ENCODE results near the gene PIPOX. TPM values are rescaled to one million over a fixed set of nuclear protein-coding genes. Genes with fewer than 3 reads are reported as not detected.

PIPOX gene
- polyA plus RNA-seq, 3 donors, result 0.30 to 0.56 TPM; not detected in 1

DNA sequence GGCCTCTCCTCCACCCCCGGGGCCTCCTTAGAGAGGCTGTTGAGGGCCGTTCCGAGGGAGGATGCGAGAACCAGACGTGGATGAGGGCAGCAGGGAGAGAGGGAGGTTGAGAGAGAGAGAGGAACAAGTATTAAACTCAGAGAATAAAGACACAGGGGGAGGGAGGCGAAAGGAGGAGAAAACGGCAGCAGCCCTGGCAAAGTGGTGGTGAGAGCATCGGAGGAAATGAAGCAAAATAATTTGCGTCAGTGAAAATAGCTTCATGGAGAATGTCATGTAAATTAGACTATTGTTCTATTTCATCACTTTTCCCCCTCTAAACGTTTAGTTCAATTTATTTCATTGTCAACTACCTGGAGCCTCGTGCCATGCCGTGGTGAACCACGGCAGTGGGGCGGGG is 38.0 kb downstream of the PIPOX start:
- Histone ChIP-seq H3K79me2 (ENCODE audit: insufficient read depth, low read length) (no peaks in the 10 kb centered on the region), H3K4me2 (replicated peaks; ENCODE audit: extremely low read depth, low read length, poor library complexity, severe bottlenecking) (no peak overlapping the region), H3K9ac (ENCODE audit: insufficient read depth, low read length, poor library complexity, severe bottlenecking) (no peak overlapping the region), H3K27me3 (ENCODE audit: control insufficient read depth in 2 of 2, insufficient read depth in 2 of 2, low read length in 2 of 2) (no peaks in the 10 kb centered on the region), H3K4me3 (replicated peaks in 1 of 3; ENCODE audit: low read depth in 2 of 3, low read length in 3 of 3) (no peak overlapping the region), H2AFZ (ENCODE audit: insufficient read depth, low read depth, low read length, poor library complexity, severe bottlenecking) (no peak overlapping the region), H3K4me1 (ENCODE audit: control insufficient read depth in 1 of 2, insufficient read depth in 2 of 2, low read length in 2 of 2) (no peaks in the 10 kb centered on the region), H3K9me3 (replicated peaks in 1 of 2; ENCODE audit: control insufficient read depth in 1 of 2, insufficient read depth in 1 of 2, low read length in 2 of 2) (no peaks in the 10 kb centered on the region), H3K36me3 (replicated peaks in 1 of 2; ENCODE audit: control insufficient read depth in 1 of 2, insufficient read depth in 2 of 2, low read length in 2 of 2) (peaks cover 86 to 98% of the 10 kb centered on the region in 2 donors), H3K27ac (ENCODE audit: low read depth in 1 of 2, low read length in 2 of 2) (no peak overlapping the region), H4K20me1 (ENCODE audit: insufficient read depth, low read length) (peaks cover 5% of the 10 kb centered on the region)
- intact Hi-C loops (cut with micrococcal nuclease), result no loop called here
- 80% methylated on average over 2 of the region's 14 CpGs for WGBS (ENCODE audit: insufficient coverage)
- Mint-ChIP-seq H3K9me3 (no peaks in the 10 kb centered on the region), H3K36me3 (peaks cover 68 to 89% of the 10 kb centered on the region in 2 donors), H3K4me1 (peaks cover 3% of the 10 kb centered on the region), H3K27ac (peak overlapping the region in 4 of 7 donors; percentile 26 to 79 (median 60)), H3K4me3 (no peak overlapping the region), H3K27me3 (ENCODE audit: low read depth in 3 of 3) (no peaks in the 10 kb centered on the region)
- TF ChIP-seq, protein P1, sequence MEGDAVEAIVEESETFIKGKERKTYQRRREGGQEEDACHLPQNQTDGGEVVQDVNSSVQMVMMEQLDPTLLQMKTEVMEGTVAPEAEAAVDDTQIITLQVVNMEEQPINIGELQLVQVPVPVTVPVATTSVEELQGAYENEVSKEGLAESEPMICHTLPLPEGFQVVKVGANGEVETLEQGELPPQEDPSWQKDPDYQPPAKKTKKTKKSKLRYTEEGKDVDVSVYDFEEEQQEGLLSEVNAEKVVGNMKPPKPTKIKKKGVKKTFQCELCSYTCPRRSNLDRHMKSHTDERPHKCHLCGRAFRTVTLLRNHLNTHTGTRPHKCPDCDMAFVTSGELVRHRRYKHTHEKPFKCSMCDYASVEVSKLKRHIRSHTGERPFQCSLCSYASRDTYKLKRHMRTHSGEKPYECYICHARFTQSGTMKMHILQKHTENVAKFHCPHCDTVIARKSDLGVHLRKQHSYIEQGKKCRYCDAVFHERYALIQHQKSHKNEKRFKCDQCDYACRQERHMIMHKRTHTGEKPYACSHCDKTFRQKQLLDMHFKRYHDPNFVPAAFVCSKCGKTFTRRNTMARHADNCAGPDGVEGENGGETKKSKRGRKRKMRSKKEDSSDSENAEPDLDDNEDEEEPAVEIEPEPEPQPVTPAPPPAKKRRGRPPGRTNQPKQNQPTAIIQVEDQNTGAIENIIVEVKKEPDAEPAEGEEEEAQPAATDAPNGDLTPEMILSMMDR (IDR thresholded peaks at IDR 0.05), result no peak
- no peak for DNase-seq

DNA sequence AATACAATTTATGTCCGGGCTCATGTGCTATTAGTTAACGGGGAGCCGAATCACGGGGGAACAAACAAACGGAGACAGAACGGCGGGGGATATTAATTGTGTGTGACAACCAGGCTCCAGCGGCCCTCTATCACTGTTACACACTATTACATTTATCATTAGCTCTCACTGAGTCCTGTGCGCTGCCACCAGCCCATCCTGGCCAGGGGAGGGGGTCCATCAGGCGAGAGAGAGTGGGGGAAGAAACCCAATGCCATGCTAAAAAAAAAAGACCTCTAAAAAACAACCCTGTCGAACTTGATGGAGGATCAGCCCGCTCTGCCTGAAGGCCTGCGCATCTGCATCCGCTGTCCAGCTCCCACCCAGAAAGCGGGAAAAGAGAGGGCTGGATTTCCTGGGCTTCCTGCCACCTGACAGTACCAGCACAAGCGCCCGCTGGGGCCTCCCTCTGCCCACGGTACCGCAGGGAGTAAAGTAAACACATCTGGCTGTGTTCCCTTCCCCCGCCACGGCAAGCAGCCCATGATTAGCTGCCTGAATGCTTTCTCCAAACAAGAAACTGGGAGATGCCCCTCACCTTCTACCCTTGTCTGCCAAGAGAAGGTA is 41.7 kb downstream of the PIPOX start:
- Histone ChIP-seq H3K36me3 (replicated peaks in 1 of 2; ENCODE audit: control insufficient read depth in 1 of 2, insufficient read depth in 2 of 2, low read length in 2 of 2) (peaks cover 88 to 99% of the 10 kb centered on the region in 2 donors), H3K4me2 (replicated peaks; ENCODE audit: extremely low read depth, low read length, poor library complexity, severe bottlenecking) (no peak overlapping the region), H3K9me3 (replicated peaks in 1 of 2; ENCODE audit: control insufficient read depth in 1 of 2, insufficient read depth in 1 of 2, low read length in 2 of 2) (no peaks in the 10 kb centered on the region), H3K27ac (ENCODE audit: low read depth in 1 of 2, low read length in 2 of 2) (no peak overlapping the region), H3K79me2 (ENCODE audit: insufficient read depth, low read length) (no peaks in the 10 kb centered on the region), H4K20me1 (ENCODE audit: insufficient read depth, low read length) (no peaks in the 10 kb centered on the region), H3K9ac (ENCODE audit: insufficient read depth, low read length, poor library complexity, severe bottlenecking) (no peak overlapping the region), H3K4me3 (replicated peaks in 1 of 3; ENCODE audit: low read depth in 2 of 3, low read length in 3 of 3) (no peak overlapping the region), H3K27me3 (ENCODE audit: control insufficient read depth in 2 of 2, insufficient read depth in 2 of 2, low read length in 2 of 2) (no peaks in the 10 kb centered on the region), H2AFZ (ENCODE audit: insufficient read depth, low read depth, low read length, poor library complexity, severe bottlenecking) (no peak overlapping the region), H3K4me1 (ENCODE audit: control insufficient read depth in 1 of 2, insufficient read depth in 2 of 2, low read length in 2 of 2) (no peaks in the 10 kb centered on the region)
- Mint-ChIP-seq H3K27ac (peak overlapping the region in 5 of 7 donors; percentile 1 to 52 (median 12)), H3K27me3 (ENCODE audit: low read depth in 3 of 3) (no peaks in the 10 kb centered on the region), H3K4me3 (no peak overlapping the region), H3K9me3 (no peaks in the 10 kb centered on the region), H3K36me3 (peaks cover 80 to 97% of the 10 kb centered on the region in 2 donors), H3K4me1 (no peaks in the 10 kb centered on the region)
- TF ChIP-seq, protein P1 (IDR thresholded peaks at IDR 0.05), result no peak
- intact Hi-C loops (cut with micrococcal nuclease), result no loop called here
- no peak for DNase-seq
- 87% methylated on average over 7 of the region's 21 CpGs for WGBS (ENCODE audit: insufficient coverage)

Data from CD14-positive monocyte (primary cell).